Raji (cell line): ENCODE data around the gene NEK1.

ENCODE experiments used
- POLR2A ChIP-seq: IDR thresholded peaks from 2 replicates; pipeline ENCODE4 v1.6.1; 2011; ENCODE audit warnings: low read depth, low read length, control low read depth; ENCODE audit not compliant: insufficient read depth

NEK1 gene, protein sequence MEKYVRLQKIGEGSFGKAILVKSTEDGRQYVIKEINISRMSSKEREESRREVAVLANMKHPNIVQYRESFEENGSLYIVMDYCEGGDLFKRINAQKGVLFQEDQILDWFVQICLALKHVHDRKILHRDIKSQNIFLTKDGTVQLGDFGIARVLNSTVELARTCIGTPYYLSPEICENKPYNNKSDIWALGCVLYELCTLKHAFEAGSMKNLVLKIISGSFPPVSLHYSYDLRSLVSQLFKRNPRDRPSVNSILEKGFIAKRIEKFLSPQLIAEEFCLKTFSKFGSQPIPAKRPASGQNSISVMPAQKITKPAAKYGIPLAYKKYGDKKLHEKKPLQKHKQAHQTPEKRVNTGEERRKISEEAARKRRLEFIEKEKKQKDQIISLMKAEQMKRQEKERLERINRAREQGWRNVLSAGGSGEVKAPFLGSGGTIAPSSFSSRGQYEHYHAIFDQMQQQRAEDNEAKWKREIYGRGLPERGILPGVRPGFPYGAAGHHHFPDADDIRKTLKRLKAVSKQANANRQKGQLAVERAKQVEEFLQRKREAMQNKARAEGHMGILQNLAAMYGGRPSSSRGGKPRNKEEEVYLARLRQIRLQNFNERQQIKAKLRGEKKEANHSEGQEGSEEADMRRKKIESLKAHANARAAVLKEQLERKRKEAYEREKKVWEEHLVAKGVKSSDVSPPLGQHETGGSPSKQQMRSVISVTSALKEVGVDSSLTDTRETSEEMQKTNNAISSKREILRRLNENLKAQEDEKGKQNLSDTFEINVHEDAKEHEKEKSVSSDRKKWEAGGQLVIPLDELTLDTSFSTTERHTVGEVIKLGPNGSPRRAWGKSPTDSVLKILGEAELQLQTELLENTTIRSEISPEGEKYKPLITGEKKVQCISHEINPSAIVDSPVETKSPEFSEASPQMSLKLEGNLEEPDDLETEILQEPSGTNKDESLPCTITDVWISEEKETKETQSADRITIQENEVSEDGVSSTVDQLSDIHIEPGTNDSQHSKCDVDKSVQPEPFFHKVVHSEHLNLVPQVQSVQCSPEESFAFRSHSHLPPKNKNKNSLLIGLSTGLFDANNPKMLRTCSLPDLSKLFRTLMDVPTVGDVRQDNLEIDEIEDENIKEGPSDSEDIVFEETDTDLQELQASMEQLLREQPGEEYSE (N-terminal part only)

DNA sequence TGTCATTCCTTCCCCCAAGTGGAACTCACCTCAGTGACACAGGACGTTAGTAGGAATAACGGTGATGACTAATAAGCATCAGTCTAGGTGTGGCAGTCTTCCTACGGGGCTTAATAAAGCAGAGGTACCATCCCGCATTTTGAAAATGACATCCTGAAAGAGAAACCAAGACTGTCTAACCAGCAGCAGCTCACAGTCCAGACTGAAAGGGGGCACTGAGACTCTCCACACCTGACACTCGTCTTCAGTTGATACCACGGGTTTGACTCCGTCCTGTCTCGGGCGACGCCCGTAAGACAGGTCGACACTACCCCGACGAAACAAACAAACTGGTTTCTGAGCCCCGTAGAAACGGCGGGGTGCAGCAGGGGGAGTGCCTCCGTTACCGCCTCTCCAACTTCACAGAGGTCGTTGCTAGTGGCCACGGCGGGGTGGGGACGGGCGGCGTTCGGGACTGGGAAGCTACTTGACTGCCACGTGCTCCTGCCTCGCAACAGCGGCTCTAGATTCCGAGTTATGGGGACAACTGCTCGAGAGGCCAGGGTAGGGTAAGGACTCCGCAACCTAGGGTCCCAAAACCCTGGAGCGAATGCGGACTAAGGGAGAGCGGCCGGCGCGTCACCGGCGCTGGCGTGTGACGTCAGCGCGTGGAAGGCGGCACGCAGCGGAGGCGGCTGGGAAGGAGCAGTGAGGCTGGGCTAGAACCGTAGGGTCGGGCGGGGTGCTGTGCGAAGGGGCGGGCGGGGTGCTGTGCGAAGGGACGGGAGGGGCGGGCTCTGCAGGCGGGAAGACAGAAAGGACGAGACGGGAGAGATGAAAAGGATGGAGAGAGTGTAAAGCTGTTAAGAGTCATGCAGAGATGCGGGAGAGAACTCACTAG, at the start of gene NEK1:
TSS of gene NEK1 (minus strand) at position 593 of the 880 bp plus-strand sequence. CDS start 9,953 bp downstream, outside the sequence.
- TF ChIP-seq POLR2A = peak; percentile 97

DNA sequence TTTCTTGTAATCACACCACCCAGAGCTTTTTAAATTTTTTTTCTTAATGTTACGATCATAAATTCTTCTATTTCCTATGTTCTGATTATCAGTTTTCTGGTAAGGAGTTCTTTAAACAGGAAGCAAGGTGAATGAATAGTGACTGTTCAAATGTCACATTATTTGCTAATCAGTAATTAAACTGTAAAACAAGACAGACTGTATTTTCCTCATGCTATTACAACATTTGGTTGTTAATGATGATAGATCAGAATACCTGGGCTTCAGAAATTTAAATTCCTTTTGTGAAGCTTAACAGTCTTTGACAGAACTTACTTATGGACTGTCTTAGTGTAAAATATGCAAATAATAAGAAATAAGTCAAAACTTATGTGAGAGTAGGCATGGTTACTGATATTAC, 49.4 kb upstream of the NEK1 start:
- no peak for TF ChIP-seq POLR2A

DNA sequence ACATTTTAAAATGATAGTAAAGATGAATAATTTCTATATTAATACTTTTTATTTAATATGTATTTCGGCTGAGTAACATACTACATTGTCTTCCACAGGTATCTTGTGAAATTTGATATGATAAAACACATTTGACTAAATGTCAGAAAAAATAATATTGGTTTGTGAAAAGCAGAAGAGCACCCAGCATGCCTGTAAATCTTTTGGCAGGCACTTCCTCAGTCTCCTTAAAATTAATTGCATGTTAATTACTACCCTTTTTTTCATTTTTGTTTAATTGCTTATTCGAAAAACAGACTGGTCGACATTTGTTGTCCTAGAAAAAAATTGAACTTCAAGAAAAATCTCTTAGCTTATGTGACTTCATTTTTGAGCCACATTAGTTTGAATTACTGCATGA, 48.5 kb upstream of the NEK1 start:
- TF ChIP-seq POLR2A = no peak

DNA sequence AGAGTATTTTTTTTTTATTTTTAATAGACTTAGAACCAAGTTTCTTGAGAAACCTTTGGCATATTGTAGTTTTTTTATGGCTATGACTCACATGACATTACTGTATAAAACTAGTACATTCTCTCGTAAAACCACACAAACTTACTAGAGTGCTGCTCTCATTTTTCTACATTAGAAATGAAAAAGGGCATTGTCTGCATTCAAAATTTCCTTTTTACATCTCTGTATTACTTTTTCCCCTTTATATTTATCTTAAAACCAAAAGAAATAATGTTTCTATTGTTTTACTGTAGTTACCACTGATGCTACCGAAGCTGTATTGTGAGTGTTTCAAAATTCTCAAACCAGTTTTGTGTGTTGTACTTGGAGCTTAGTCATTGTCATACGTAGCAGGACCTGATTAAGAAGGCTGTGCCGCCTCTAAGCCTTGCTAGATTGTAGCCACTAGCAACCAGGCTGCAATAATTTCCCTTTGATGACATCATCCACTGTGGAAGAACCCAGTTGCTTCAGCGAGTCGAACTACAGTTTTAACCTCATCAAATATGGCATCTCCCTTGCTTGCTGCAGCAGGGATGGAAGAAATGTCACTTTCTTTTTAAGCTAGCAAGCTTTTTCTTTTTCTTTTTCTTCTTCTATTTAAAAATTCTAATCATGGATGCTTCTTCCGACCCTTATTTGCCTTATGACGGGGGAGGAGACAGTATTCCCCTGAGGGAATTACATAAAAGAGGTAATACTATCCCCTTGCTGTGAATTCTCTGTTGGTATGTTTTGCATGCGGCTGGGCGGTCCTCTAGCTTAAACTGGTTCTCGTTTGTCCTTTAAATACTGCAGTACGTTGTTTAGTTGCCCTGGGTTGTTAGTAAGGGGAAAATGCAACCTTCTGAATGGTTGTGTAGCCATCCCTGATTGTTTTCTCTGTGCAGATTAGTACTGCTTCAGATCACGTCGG, 47.6 kb upstream of the NEK1 start:
- peak; percentile 71 for TF ChIP-seq POLR2A

DNA sequence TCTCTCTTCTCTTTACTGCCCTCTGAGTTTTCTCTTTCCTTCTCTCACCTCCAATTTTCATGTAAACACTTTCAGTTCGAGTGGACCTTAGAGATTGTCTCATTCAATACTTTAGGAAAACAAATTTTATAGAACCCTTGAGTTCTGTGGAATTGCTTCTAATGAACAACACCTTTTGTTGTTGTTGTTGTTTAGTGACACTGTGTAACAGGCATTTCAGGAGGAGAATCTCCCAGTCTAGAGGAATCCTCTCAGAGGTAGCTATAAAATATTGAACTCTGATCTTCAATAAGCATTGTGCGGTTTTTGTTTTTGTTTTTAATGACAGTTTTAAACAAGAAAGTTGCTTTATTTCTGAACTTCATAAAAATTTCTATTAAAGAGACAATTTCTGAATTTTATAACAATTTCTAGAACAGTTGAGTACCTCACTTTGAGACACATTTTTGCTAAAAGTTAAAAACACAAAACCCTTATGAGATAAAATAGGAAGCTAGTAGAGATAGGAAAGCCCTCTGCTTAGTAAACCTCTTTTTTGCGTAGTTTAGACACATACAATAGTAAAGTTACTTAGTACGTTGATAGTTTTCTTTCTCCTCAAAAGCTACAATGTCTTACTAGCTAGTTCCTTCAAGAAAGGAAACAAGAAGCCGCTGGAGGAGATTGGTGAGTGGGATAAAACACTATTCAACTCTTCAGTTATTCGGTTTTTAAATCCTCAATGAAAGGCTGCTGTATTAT, 46.8 kb upstream of the NEK1 start:
- no peak for TF ChIP-seq POLR2A

DNA sequence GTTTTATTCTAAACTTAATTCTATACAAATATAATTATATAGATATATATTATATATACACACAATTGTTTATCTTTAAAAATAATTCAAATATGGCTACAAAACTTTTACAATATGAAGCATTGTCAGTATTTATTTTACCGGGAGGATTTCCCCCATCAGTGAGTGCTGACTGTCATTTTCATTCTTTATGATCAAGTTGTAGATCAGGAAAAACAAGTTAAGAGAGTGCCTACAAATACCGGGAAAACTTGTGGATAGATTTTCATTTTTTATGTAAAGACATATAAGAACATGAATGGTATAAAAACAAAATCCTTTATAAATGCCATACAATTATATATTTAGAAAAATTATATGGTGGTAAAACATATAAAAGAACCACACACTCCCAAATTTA, 45.8 kb upstream of the NEK1 start:
- no peak for TF ChIP-seq POLR2A

DNA sequence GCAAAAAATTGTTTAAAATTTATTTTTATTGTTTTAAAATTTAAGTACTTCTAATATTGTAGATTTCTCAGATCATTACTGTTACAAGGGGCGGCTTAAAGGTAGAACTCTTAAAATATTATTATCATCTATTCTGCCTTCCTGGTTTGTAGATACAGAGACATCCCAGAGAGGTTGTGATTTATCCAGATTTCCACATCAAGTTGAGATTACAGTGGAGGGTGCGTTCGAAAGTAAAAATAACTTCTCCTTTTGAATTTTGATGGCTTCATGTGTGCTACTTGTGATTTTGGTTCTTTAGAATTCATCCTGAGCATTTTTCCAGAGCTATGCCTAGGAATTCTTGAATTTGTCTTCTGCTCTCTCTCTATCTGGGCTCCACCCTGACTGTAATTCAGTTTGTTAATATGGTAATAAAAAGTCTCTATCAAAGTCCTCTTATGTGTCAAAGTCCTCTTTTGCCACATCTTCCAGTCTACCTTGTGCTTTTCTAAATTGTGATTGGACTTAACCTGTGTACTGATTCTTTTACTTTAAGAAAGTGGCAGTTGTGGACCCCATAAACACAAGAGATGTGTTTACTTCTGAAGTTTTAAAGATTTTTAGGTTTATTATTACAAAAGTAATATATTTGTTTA, 45.2 kb upstream of the NEK1 start:
- no peak for TF ChIP-seq POLR2A

DNA sequence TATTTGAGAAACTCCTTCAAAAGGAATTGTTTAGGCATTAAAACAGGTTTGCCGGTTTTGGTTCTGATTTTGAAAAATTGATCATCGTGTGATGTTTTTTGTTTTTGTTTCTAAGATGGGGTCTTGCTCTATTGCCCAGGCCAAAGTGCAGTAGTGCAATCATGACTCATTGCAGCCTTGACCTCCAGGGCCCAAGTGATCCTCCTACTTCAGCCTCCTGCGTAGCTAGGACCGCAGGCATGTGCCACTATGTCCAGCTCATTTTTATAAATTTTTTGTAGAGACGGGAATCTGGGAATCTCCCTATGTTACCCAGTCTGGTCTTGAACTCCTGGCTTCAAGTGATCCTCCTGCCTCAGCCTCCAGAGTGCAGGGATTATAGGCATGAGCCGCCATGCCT, 43.0 kb upstream of the NEK1 start:
- TF ChIP-seq POLR2A = no peak

DNA sequence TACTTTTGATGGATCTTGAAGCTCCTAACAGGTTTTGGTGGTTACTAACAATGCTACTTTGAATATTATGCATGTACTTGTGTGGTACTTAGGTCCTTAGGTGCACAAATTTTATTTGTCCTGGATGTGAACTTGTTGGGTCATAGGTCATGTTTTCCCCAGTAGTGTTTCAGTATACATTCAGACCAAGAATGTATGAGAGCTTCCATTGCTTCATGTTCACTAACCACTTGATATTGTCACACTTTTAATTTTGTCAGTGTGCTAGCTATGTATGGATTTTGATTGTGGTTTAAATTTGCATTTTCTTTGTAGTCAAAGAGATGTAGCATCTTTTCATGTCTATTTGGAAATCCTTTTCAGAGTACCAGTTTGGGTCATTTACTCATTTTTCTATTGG, 40.2 kb upstream of the NEK1 start:
- no peak for TF ChIP-seq POLR2A

DNA sequence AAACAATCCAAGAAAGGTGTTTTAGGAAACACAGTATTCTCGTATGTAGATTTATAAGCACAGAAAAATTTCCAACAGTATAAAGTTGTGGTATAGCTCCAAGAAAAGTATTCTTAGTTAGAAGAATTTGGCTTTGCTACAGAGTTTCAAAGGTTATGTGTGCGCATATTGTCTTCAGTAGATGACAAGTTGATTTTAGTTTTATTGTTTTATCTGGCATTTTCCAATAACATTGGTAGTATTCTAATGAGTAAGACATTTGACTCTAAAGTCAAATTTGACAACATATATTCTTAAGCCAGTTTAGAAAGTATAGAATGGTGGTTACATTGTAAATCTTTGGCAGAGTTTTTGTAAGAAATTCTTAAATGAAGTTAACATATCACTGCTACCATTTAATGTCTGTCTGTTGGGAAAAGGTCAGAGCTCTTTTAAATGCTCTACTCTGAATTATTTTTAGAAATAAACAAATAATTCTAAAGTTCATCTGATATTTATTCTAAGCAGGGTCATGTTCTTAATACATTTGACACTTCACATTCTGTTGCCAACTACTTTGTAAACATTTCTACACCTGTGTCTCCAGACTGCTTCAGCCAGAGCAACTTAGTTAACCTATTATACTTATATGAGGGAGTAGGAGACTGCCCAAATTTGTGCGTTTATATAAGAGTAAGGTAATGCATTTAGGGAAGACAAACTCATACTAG, 38.0 kb upstream of the NEK1 start:
- TF ChIP-seq POLR2A = no peak

DNA sequence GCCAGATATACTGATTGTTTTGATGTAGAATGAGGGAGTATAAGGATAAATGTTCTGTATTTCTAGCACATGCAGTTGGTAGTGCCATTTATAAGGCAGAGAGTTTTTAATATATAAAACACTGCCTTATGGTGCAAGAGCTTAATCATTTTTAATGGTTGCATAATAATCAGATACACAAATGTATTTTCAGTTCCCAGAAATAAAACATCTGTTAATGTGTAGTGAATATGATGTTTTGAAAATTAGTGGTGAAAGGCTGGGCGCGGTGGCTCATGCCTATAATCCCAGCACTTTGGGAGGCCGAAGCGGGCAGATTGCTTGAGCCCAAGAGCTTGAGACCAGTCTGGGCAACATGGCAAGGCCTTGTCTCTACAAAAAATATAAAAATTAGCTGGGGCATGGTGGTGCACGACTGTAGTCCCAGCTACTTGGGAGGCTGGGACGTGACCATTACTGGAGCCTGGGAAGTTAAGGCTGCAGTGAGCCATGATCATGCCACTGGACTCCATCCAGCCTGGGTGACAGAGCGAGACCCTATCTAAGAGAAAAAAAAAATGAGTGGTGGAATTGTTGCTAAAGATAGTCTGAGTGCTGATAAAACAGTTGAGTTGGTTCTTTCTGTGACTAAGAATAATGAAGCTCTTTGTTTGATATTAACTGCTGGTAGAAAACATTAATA, 37.3 kb upstream of the NEK1 start:
- no peak for TF ChIP-seq POLR2A
